H9 (cell line): Measurements from ENCODE around the gene MST1. TPM values are rescaled to one million over a fixed set of nuclear protein-coding genes. Genes with fewer than 3 reads are reported as not detected.

Experiments
- DNase-seq: peaks from one replicate; pipeline ENCODE4 v3.0.0-alpha.2; 2017
- H2AFZ ChIP-seq: one replicate; pipeline ENCODE4 v1.6.1; 2013; ENCODE audit warnings: mild to moderate bottlenecking, low read length, control low read depth, moderate library complexity
- H2AK5ac ChIP-seq: 2 replicates; pipeline ENCODE4 v1.6.1; 2013; ENCODE audit warnings: low read length, control low read depth, mixed read lengths; ENCODE audit not compliant: insufficient read length
- H2BK120ac ChIP-seq: one replicate; pipeline ENCODE4 v1.6.1; 2013; ENCODE audit warnings: low read depth, mild to moderate bottlenecking, low read length, control low read depth, inconsistent platforms; ENCODE audit not compliant: poor library complexity, severe bottlenecking
- H2BK12ac ChIP-seq: 2 replicates; pipeline ENCODE4 v1.6.1; 2013; ENCODE audit warnings: low read length, control low read depth, mixed read lengths, low read depth; ENCODE audit not compliant: insufficient read length
- H2BK15ac ChIP-seq: 2 replicates; pipeline ENCODE4 v1.6.1; 2013; ENCODE audit warnings: low read depth, low read length, control low read depth
- H2BK20ac ChIP-seq: one replicate; pipeline ENCODE4 v1.6.1; 2013; ENCODE audit warnings: low read depth, mild to moderate bottlenecking, low read length, control low read depth, inconsistent platforms; ENCODE audit not compliant: poor library complexity, severe bottlenecking
- H2BK5ac ChIP-seq: 2 replicates; pipeline ENCODE4 v1.6.1; 2013; ENCODE audit warnings: low read length, control low read depth, mixed read lengths; ENCODE audit not compliant: insufficient read length
- H3K14ac ChIP-seq: 2 replicates; pipeline ENCODE4 v1.6.1; 2013; ENCODE audit warnings: low read length, control low read depth; ENCODE audit not compliant: insufficient read depth
- H3K18ac ChIP-seq: 2 replicates; pipeline ENCODE4 v1.6.1; 2013; ENCODE audit warnings: low read depth, mild to moderate bottlenecking, mixed read lengths, low read length, control low read depth; ENCODE audit not compliant: insufficient read length
- H3K23ac ChIP-seq: 2 replicates; pipeline ENCODE4 v1.6.1; 2013; ENCODE audit warnings: low read length, control low read depth, mixed read lengths, low read depth; ENCODE audit not compliant: insufficient read length
- H3K23me2 ChIP-seq: 2 replicates; pipeline ENCODE4 v1.6.1; 2013; ENCODE audit warnings: low read depth, mild to moderate bottlenecking, mixed read lengths, low read length, control low read depth; ENCODE audit not compliant: insufficient read length, poor library complexity, severe bottlenecking
- H3K27ac ChIP-seq: 2 replicates; pipeline ENCODE4 v1.5.1; 2013; ENCODE audit warnings: low read length, control low read depth, mixed read lengths, low read depth; ENCODE audit not compliant: insufficient read length
- H3K27me3 ChIP-seq: 2 replicates; pipeline ENCODE4 v1.6.1; 2013; ENCODE audit warnings: low read length, control low read depth, inconsistent platforms; ENCODE audit not compliant: insufficient read depth
- H3K4ac ChIP-seq: 2 replicates; pipeline ENCODE4 v1.6.1; 2013; ENCODE audit warnings: low read depth, mild to moderate bottlenecking, control low read depth, inconsistent platforms, low read length, moderate library complexity
- H3K4me1 ChIP-seq: 2 replicates; pipeline ENCODE4 v1.6.1; 2013; ENCODE audit warnings: low read length, control low read depth, inconsistent platforms; ENCODE audit not compliant: insufficient read depth
- H3K4me2 ChIP-seq: 2 replicates; pipeline ENCODE4 v1.6.1; 2013; ENCODE audit warnings: low read length, control low read depth, mixed read lengths; ENCODE audit not compliant: insufficient read length, insufficient read depth
- H3K56ac ChIP-seq: 2 replicates; pipeline ENCODE4 v1.6.1; 2013; ENCODE audit warnings: low read depth, mild to moderate bottlenecking, mixed read lengths, low read length, control low read depth; ENCODE audit not compliant: insufficient read length
- H3K79me1 ChIP-seq: 2 replicates; pipeline ENCODE4 v1.6.1; 2013; ENCODE audit warnings: low read depth, mild to moderate bottlenecking, moderate library complexity, low read length, control low read depth, inconsistent platforms; ENCODE audit not compliant: insufficient read depth, poor library complexity, severe bottlenecking
- H3K79me2 ChIP-seq: 2 replicates; pipeline ENCODE4 v1.6.1; 2013; ENCODE audit warnings: low read length, control low read depth, inconsistent platforms; ENCODE audit not compliant: insufficient read depth
- H3K9ac ChIP-seq: 2 replicates; pipeline ENCODE4 v1.6.1; 2013; ENCODE audit warnings: low read length, control low read depth, mixed read lengths; ENCODE audit not compliant: insufficient read length; ENCODE audit errors: extremely low read depth
- H3K9me3 ChIP-seq: one replicate; pipeline ENCODE4 v1.6.1; 2013; ENCODE audit warnings: low read depth, low read length, inconsistent platforms; ENCODE audit not compliant: control insufficient read depth
- H3T11ph ChIP-seq: one replicate; pipeline ENCODE4 v1.6.1; 2013; ENCODE audit warnings: mild to moderate bottlenecking, low read length, control low read depth, inconsistent platforms
- H4K20me1 ChIP-seq: one replicate; pipeline ENCODE4 v1.6.1; 2013; ENCODE audit not compliant: control insufficient read depth, insufficient read length, insufficient read depth
- H4K5ac ChIP-seq: 2 replicates; pipeline ENCODE4 v1.6.1; 2013; ENCODE audit warnings: low read depth, mild to moderate bottlenecking, mixed read lengths, low read length, control low read depth; ENCODE audit not compliant: insufficient read length
- H4K8ac ChIP-seq: replicated peaks from 2 replicates; pipeline ENCODE4 v1.6.1; 2013; ENCODE audit warnings: low read length, control low read depth, mixed read lengths, low read depth; ENCODE audit not compliant: insufficient read length
- H4K91ac ChIP-seq: 2 replicates; pipeline ENCODE4 v1.6.1; 2013; ENCODE audit warnings: low read depth, mild to moderate bottlenecking, moderate library complexity, mixed read lengths, low read length, control low read depth; ENCODE audit not compliant: insufficient read length
- H3K27ac Mint-ChIP-seq, 3 experiments: 2 replicates in 2 of 3; 3 replicates in 1 of 3; pipeline ENCODE4 v1.8.0; 2020 to 2021; ENCODE audit warnings: mixed read lengths in 3 of 3, mild to moderate bottlenecking in 1 of 3, moderate library complexity in 1 of 3
- H3K27me3 Mint-ChIP-seq: 2 replicates; pipeline ENCODE4 v1.8.0; 2021; ENCODE audit warnings: low read depth, mild to moderate bottlenecking, moderate library complexity, mixed read lengths
- H3K36me3 Mint-ChIP-seq, 3 experiments: 2 replicates in 2 of 3; 3 replicates in 1 of 3; pipeline ENCODE4 v1.8.0; 2020 to 2021; ENCODE audit warnings: low read depth in 3 of 3, mixed read lengths in 3 of 3; ENCODE audit not compliant: insufficient read depth in 1 of 3
- H3K4me1 Mint-ChIP-seq, 2 experiments: 2 replicates each; pipeline ENCODE4 v1.8.0; 2020; ENCODE audit warnings: mixed read lengths in 2 of 2
- H3K4me3 Mint-ChIP-seq, 2 experiments: 2 replicates in 1 of 2; 3 replicates in 1 of 2; pipeline ENCODE4 v1.8.0; 2020 to 2021; ENCODE audit warnings: mild to moderate bottlenecking in 2 of 2, mixed read lengths in 2 of 2, moderate library complexity in 1 of 2
- H3K9me3 Mint-ChIP-seq, 2 experiments: 2 replicates in 1 of 2; 3 replicates in 1 of 2; pipeline ENCODE4 v1.8.0; 2020; ENCODE audit warnings: mild to moderate bottlenecking in 2 of 2, mixed read lengths in 2 of 2, moderate library complexity in 1 of 2
- WGBS: extraction: QIAGEN DNeasy Blood & Tissue Kit; methylation state at CpG from one replicate; pipeline ENCODE4 v1.1.7; 2013; ENCODE audit warnings: missing lambda C conversion rate, low lambda C conversion rate, mixed read lengths; ENCODE audit not compliant: insufficient read length; ENCODE audit errors: extremely low coverage; 5-methylcytosine and 5-hydroxymethylcytosine counted together
- total RNA-seq: library from RNA; stranded (reverse); gene quantifications from 2 replicates; pipeline ENCODE4 v1.2.1, GENCODE V29; 2021
- TF ChIP-seq, protein P1 (sequence below): fragments of 200-600 bp; sonication (generic); conservative IDR thresholded peaks from 3 replicates; pipeline ENCODE4 v1.8.0; 2021; ENCODE audit warnings: antibody characterized with exemption, mild to moderate bottlenecking

MST1 gene
- total RNA-seq, 1 experiment from 2014 or later = 8.9 TPM

GRCh38 chr3:49733551-49733950 lies 44.3 kb upstream of the MST1 start:
- Mint-ChIP-seq H3K27ac (no peak overlapping the region; a peak in 1 of 7 replicates), H3K4me1 (no peaks in the 10 kb centered on the region), H3K36me3 (peaks cover 24 to 59% (median 59%) of the 10 kb centered on the region in 3 experiments; a peak in 6 of 7 replicates), H3K4me3 (no peak overlapping the region), H3K9me3 (no peaks in the 10 kb centered on the region; a peak in 1 of 5 replicates), H3K27me3 (no peaks in the 10 kb centered on the region)
- DNase-seq = no peak
- H3K18ac ChIP-seq = no peak overlapping the region
- no peak overlapping the region for H3K56ac ChIP-seq
- no peak overlapping the region for H2AK5ac ChIP-seq
- H3T11ph ChIP-seq = no peak overlapping the region
- H3K79me1 ChIP-seq = no peaks in the 10 kb centered on the region
- H3K9me3 ChIP-seq = no peaks in the 10 kb centered on the region
- no peaks in the 10 kb centered on the region; the same call in 1 of the 2 replicates for H3K27me3 ChIP-seq
- H2BK15ac ChIP-seq = no peak overlapping the region
- H4K8ac ChIP-seq = no peak overlapping the region
- H2BK5ac ChIP-seq = no peak overlapping the region
- no peaks in the 10 kb centered on the region for H3K4me1 ChIP-seq
- no peak overlapping the region for H4K91ac ChIP-seq
- H2AFZ ChIP-seq = no peak overlapping the region
- H3K79me2 ChIP-seq = 0 out of 2 replicates have a peak, but pooled peaks cover 2% of the 10 kb centered on the region
- no peaks in the 10 kb centered on the region for H3K23me2 ChIP-seq
- no peak overlapping the region for H2BK12ac ChIP-seq
- no peak overlapping the region for H3K23ac ChIP-seq
- TF ChIP-seq, protein P1, sequence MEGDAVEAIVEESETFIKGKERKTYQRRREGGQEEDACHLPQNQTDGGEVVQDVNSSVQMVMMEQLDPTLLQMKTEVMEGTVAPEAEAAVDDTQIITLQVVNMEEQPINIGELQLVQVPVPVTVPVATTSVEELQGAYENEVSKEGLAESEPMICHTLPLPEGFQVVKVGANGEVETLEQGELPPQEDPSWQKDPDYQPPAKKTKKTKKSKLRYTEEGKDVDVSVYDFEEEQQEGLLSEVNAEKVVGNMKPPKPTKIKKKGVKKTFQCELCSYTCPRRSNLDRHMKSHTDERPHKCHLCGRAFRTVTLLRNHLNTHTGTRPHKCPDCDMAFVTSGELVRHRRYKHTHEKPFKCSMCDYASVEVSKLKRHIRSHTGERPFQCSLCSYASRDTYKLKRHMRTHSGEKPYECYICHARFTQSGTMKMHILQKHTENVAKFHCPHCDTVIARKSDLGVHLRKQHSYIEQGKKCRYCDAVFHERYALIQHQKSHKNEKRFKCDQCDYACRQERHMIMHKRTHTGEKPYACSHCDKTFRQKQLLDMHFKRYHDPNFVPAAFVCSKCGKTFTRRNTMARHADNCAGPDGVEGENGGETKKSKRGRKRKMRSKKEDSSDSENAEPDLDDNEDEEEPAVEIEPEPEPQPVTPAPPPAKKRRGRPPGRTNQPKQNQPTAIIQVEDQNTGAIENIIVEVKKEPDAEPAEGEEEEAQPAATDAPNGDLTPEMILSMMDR = no peak
- H3K4ac ChIP-seq = no peak overlapping the region
- no peak overlapping the region for H4K5ac ChIP-seq
- WGBS = no CpG with 5 or more reads among the region's 1 CpG
- H4K20me1 ChIP-seq = no peaks in the 10 kb centered on the region
- no peak overlapping the region for H3K14ac ChIP-seq
- H2BK120ac ChIP-seq = no peak overlapping the region
- H2BK20ac ChIP-seq = no peak overlapping the region
- no peak overlapping the region for H3K4me2 ChIP-seq
- H3K9ac ChIP-seq = no peak overlapping the region
- H3K27ac ChIP-seq = no peak overlapping the region
